ENCODE results near the gene NENF.
A peak's percentile ranks its signal among the peaks of the same experiment; 100 is the strongest.

GRCh38 chr1:212488436-212489283 is 55.9 kb downstream of the NENF start:
- TF ChIP-seq, protein P1, sequence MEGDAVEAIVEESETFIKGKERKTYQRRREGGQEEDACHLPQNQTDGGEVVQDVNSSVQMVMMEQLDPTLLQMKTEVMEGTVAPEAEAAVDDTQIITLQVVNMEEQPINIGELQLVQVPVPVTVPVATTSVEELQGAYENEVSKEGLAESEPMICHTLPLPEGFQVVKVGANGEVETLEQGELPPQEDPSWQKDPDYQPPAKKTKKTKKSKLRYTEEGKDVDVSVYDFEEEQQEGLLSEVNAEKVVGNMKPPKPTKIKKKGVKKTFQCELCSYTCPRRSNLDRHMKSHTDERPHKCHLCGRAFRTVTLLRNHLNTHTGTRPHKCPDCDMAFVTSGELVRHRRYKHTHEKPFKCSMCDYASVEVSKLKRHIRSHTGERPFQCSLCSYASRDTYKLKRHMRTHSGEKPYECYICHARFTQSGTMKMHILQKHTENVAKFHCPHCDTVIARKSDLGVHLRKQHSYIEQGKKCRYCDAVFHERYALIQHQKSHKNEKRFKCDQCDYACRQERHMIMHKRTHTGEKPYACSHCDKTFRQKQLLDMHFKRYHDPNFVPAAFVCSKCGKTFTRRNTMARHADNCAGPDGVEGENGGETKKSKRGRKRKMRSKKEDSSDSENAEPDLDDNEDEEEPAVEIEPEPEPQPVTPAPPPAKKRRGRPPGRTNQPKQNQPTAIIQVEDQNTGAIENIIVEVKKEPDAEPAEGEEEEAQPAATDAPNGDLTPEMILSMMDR (IDR thresholded peaks at IDR 0.05), result no peak
- no peak for TF ChIP-seq REST (IDR thresholded peaks at IDR 0.05; ENCODE audit: insufficient read depth in 1 of 2, low read depth in 2 of 2, low read length in 1 of 2)
- no peak for TF ChIP-seq POLR2AphosphoS5 (IDR thresholded peaks at IDR 0.05; ENCODE audit: low read depth, low read length)
- peak; percentile 59; the same call in 1 of the 2 replicates for TF ChIP-seq TCF7L2 (IDR thresholded peaks at IDR 0.05; ENCODE audit: low read depth, low read length)
